ENCODE data around the gene PTPRS.
"Not testable (repeated sequence)": the region's sequence is repeated elsewhere in the genome, so short reads cannot be mapped to it uniquely, and the experiment has no call there.

Gene PTPRS

GRCh38 chr19:5333581-5334365 lies 6.8 kb downstream of the PTPRS start:
- DNase-seq: no peak

GRCh38 chr19:5332501-5332900 lies 8.1 kb downstream of the PTPRS start:
- DNase-seq: no peak

DNA sequence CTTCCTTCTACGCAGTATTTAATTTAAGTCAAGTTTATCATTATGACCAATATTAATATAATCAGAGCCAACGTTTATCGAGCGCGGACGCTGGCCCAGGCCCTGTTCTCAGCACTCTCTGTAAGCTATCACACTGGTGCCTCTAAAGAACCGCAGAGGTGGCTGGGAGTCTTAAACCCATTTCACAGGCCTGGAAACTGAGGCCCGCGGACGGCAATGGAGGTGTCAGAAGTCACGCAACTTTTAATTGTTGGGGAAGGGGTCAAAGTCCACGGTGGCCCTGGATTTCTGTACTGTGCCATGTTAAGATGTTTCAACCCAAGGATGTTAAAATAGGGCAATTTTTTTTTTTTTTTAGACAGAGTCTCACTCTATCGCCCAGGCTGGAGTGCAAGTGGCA lies 8.8 kb downstream of the PTPRS start:
- no peak for DNase-seq

DNA sequence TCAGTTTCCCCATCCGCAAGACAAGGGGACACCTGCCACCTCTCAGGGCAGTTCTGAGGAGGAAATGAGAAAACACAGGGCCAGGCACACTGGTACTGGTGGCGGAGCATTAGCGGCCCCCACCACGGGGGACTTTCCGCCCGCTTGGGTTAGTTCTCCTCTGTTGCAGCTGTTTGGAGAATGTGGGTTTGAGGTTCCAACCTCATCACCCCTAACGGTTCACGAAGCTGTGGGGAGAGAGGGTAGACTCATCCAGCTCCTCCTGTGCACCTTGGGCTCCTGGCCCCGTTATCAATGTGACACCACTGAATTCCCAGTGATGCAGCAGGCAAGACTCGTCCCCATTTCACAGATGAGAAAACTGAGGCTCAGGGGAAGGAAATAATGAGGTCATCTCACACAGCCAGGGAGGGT lies 10.3 kb downstream of the PTPRS start:
- DNase-seq: no peak

DNA sequence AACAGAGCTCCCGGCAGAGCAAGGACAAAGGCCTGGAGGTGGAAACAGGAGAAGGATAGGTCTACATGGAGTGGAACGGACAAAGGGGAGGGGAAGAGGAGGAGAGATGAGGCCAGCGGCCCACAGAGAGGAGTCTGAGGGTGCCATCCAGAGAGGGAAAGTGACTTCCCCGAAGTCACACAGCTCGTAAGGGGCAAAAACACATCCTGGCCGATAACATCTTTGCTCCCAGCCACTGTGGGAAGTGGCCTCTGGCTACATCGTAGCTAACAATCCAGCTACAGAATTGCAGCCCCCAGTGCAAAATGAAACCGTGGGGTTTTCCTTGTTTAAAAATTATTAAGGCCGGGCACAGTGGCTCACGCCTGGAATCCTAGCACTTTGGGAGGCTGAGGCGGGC lies 11.5 kb downstream of the PTPRS start:
- no peak for DNase-seq

DNA sequence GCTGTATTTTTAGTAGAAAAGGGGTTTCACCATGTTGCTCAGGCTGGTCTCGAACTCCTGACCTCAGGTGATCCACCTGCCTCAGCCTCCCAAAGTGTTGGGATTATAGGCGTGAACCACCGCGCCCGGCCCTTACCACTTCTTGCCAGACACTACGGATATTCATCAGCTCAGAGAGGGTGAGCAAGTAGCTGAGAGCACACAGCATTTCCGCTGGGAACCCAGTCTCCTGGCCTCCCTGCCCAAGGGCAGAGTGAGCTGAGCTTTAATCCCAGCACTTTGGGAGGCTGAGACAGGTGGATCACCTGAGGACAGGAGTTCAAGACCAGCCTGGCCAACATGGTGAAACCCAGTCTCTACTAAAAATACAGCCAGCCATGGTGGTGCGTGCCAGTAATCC lies 12.2 kb downstream of the PTPRS start:
- not testable (repeated sequence) for DNase-seq

DNA sequence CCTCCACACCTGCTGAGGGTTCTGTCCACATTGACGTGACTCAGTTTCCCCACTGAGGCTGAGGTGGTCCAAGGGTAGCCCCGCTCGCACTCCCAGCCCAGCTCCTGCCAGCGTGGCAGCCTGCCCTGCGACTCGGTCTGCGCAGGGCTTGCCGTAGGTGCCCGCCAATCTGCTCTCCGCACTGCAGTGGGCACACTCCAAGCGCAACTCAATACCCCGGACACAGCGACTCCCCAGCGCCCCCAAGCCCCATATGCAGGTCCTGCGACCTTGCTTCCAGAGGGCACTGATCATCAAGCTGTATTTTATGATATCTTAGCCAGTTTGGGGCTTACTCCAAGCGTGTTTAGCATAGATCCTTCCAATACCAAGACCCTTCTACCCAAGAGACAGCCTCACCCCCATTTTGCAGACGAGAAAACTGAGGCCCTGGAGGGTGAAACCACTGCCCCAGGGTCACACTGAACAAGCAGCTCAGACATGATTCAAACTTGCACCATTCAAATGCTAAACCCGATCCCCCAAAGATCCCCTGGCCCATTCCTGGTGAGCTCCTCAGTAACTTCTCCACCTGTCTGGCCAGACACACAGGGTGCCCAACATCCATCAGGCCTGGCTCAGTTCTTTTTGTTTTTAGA lies 13.5 kb downstream of the PTPRS start:
- no peak for DNase-seq

- no peak for DNase-seq
Measured at GRCh38 chr19:5326545-5326944, 14.1 kb downstream of the PTPRS start.

- no peak for DNase-seq
Measured at GRCh38 chr19:5324947-5325346, 15.7 kb downstream of the PTPRS start.

- DNase-seq: no peak
Measured at GRCh38 chr19:5323475-5323811, 17.2 kb downstream of the PTPRS start.

DNA sequence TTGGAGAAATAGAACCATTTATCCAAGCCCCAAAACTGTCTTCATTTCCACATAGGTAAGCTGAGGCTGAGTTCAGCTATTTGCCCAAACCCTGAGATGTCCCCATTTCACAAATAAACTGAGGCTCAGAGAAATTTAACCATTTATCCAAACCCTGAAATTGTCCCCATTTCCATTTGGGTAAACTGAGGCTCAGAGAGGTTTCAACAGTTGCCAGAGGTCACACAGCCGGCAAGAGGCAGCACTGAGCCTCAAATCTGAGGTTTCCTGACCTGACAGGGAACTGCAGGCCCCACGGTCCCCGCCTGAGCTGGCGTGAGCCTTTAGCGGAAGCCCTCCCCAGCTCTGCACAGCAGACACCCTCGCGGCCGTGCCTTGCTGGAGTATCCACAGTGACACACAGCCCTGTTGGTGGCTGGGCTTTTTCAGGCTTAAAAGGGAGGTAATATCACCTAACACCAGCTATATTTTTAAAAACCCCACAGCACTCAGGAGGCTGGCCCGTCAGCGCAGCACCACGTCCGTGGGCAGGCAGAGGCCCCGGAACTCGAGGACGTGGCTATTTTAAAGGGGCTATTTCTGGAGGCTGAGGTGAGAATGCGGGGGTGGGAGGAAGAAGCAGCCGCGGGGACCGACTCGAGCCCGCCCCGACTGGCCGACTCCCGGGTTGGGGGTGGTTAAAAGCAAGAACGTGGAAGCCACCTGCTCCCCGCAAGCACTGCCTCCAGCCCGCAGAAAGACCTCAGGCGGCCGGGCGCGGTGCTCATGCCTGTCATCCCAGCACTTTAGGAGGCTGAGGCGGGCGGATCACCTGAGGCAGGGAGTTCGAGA lies 18.5 kb downstream of the PTPRS start:
- DNase-seq: peak in 2 of 51 donors; percentile 22 to 68

- no peak for DNase-seq
Measured at GRCh38 chr19:5321066-5321642, 19.5 kb downstream of the PTPRS start.

DNA sequence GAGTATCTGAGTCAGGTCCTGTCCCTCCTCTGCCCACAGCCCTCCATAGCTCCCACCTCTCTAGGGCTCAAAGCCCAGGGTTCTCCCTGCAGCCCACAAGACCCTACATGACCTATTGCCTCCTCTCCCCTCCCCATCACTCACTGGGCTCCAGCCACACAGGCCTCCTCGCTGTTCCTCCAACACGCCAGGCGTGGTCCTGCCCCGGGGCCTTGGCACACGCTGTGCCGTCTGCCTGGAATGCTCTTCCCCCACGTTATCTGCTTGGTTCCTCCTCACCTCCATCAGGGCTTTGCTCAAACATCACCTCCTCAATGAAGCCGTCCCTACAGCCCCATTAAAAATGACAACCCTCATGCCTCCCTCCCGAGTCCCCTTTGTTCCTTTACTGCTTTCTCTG lies 21.1 kb downstream of the PTPRS start:
- DNase-seq: no peak

DNA sequence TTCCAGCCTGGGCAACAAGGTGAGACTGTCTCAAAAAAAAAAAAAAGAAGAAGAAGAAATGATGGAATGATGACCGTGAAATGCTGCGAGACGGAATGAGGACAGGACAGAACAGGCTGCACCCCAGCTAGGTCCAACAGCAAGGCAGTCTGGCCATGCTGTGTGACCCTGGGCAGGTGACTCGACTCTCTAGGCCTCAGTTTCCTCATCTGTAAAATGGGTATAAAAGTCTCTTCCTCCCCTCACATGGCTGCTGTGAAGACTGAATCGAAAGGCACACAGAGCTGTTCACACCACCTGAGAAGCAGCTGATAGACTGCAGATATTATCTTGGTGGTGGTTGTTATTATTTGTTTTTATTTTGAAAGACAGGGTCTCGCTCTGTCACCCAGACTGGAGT lies 22.3 kb downstream of the PTPRS start:
- no peak for DNase-seq

DNA sequence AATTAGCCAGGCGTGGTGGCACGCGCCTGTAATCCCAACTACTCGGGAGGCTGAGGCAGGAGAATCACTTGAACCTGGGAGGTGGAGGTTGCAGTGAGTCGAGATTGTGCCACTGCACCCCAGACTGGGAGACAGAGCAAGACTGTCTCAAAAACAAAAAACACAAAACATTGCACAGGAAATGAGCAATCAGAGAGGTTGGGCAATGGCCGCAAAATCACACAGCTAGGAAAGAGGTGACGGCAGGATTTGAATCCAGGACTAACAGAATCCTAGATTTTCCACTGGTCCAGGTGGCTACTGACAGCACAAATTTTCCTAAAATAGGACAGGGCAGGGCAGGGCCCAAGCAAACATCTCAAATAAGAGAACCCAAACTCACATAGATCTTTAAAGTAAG lies 23.3 kb downstream of the PTPRS start:
- no peak for DNase-seq

GRCh38 chr19:5316138-5316537 lies 24.5 kb downstream of the PTPRS start:
- DNase-seq: no peak

DNA sequence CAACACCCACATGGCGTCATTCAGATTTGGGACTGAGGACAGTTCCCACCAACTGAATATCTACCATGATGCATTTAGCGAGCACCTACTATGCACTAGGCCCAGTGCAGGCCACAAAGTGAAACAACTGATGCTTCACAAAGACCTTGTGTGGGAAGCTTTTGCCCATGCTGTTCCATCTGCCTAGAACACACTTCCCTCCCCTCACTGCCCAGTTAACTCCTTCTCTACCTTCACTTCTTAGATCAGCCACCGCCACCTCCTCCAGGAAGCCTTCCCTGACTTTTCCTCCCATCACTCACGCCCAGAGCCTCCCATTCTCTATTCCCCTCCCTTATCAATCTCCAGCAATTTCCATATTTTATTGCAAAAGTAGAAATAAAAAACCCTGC lies 25.7 kb downstream of the PTPRS start:
- no peak for DNase-seq

- DNase-seq: no peak
Measured at GRCh38 chr19:5314012-5314906, 26.4 kb downstream of the PTPRS start.

DNA sequence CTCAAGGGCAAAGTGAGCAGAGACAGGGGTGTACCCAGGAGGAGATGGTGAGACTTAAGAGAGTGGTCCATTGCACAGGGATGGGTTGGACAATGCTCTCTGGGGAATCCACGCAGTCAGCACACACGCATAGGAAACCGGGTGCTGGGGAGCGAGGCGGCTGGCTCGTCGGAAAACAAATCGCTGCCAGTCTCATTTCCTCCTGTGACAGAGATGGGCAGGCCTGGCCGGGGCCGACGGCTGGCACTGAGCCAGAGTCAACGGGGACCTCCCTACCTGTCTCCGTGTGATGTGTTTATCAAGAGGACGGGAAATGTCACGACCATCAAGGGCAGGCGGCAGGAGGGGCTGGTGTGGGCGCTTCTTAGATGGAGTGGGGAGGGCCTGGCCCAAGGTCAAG lies 27.3 kb downstream of the PTPRS start:
- no peak for DNase-seq

DNA sequence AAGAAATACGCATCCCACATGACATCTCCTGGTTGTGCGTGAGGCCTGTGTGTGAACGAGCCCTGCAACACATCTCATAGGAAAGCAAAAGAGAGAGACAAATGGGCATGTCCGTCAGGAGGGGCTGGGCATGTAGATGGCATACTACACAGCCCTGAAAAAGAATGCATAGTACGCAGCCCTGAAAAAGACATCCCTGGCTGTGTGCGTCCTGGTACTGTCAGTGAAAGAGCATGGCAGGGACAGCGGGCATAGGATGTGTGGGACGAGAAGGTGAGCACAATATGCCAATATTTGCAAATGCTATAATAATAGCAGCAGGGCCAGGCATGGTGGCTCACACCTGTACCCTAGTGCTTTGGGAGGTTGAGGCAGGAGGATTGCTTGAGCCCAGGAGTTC lies 28.6 kb downstream of the PTPRS start:
- no peak for DNase-seq
